GM21515 (cell line): Measurements from ENCODE around the gene RAB5A.
A peak's percentile ranks its signal among the peaks of the same experiment; 100 is the strongest.
"Not testable (repeated sequence)": the region's sequence is repeated elsewhere in the genome, so short reads cannot be mapped to it uniquely, and the experiment has no call there.

Experiments used
- ATAC-seq: cut with Tn5 transposase; IDR thresholded peaks from one replicate; pipeline ENCODE4 v1.9.1; 2021; ENCODE audit not compliant: unreplicated experiment

The RAB5A gene

GRCh38 chr3:19947549-19948225 lies 790 bp downstream of the RAB5A start:
- peak; percentile 18 for ATAC-seq

- no peak for ATAC-seq
Measured at GRCh38 chr3:19948226-19948591, 1.3 kb downstream of the RAB5A start.

GRCh38 chr3:19950316-19950715 lies 3.4 kb downstream of the RAB5A start:
- no peak for ATAC-seq

- ATAC-seq = no peak
Measured at GRCh38 chr3:19954676-19955075, 7.8 kb downstream of the RAB5A start.

DNA sequence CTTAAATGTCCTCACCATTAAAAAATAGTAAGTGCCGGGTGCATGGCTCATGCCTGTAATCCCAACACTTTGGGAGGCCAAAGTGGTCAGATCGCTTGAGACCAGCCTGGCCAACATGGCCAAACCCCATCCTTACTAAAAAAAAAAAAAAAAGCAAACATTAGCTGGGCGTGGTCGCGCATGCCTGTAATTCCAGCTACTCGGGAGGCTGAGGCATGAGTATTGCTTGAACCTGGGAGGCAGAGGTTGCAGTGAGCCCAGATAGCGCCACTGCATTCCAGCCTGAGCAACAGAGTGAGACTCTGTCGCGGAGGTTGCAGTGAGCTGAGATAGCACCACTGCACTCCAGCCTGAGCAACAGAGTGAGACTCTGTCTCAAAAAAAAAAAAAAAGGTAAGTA lies 10.5 kb downstream of the RAB5A start:
- not testable (repeated sequence) for ATAC-seq

DNA sequence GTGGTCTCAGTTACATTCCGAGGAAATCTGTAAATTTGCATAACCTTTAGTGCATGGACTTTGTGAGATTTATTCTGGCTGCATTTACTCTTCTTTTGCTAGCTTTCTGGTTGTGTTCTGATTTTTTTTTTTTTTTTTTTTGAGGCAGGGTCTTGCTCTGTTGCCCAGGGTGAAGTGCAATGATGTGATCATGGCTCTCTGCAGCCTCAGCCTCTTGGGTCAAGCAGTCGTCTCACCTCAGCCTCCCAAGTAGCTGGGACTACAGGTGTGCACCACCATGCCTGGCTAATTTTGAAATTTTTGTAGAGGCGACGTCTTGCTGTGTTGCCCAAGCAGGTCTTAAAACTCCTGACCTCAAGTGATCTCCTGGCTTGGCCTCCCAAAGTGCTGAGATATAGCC lies 12.6 kb downstream of the RAB5A start:
- ATAC-seq = no peak

GRCh38 chr3:19960696-19961095 lies 13.8 kb downstream of the RAB5A start:
- ATAC-seq = no peak

DNA sequence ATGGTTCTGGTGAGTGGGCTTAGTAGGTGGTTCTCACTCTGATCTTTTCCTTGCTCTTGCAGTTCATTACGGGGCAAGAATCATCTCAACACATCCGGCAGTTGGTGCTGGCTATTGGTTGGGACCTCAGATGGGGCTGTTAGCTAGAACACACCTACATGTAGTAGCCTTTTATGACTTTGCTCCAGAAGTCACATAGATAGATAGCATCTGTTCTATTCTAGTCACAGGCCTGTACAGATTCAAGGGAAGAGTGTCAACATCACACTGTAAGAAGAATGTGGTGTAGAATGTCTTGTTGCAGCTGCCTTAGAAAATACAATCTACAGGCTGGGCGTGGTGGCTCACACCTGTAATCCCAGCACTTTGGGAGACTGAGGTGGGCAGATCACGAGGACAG lies 15.1 kb downstream of the RAB5A start:
- no peak for ATAC-seq

DNA sequence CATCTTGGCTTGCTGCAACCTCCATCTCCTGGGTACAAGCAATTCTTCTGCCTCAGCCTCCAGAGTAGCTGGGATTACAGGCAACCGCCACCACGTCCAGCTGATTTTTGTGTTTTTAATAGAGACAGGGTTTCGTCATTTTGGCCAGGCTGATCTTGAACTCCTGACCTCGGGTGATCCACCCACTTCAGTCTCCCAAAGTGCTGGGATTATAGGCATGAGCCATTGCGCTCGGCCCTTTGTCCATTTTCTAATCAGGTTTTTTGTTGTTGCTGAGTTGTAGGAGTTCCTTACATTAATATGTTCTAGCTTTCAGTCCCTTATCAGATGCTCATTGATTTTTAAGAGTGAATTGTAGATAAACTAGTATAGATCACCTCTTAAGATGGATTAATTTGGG lies 20.3 kb downstream of the RAB5A start:
- ATAC-seq = no peak

- ATAC-seq = no peak
Measured at GRCh38 chr3:19967812-19968211, 20.9 kb downstream of the RAB5A start.

GRCh38 chr3:19970327-19970726 lies 23.4 kb downstream of the RAB5A start:
- ATAC-seq = no peak

DNA sequence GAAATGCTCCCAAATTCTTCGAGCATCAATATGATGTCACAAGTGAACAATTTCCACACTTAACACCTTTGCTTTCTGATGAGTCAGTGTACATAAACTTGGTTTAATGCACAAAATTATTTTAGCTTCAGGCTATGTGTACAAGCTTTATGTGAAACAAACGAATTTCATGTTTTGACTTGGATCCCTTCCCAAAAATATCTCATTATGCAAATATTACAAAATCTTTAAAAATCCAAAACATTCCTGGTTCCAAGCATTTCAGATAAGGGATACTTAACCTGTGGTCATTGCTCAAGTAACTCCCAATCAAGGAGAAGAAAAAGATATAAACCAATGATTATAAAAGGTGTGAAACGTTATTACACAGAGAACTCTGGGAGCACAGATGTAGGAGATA lies 25.2 kb downstream of the RAB5A start:
- no peak for ATAC-seq

DNA sequence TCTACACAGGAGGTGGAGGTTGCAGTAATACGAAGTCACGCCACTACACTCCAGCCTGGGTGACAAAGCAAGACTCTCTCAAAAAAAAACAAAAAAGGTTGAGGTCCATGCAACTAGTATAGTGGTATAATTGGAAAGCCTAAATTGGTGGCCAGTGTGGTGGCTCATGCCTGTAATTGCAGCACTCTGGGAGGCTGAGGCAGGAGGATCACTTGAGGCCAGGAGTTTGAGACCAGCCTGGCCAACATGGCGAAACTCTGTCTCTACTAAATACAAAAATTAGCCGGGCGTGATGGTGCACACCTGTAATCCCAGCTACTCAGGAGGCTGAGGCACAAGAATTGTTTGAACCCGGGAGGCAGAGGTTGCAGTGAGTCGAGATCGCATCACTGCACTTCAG lies 42.0 kb downstream of the RAB5A start:
- not testable (repeated sequence) for ATAC-seq

GRCh38 chr3:19994796-19995195 lies 47.9 kb downstream of the RAB5A start:
- no peak for ATAC-seq

DNA sequence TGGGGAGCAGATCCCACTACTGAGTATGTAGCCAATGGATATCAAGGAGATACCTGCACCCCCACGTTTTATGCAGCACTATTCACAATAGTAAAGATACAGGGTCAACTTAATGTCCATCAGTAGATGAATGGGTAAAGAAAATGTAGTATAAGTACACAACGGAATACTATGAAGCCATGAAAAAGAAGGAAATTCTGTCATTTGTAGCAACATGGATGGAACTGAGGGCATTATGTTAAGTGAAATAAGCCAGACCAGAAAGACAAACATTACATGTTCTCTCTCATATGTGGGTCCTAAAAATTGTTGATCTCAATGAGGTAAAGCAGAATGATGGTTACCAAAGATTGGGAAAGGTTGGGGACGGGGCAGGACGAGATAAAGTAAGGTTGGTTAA lies 50.6 kb downstream of the RAB5A start:
- ATAC-seq = no peak

DNA sequence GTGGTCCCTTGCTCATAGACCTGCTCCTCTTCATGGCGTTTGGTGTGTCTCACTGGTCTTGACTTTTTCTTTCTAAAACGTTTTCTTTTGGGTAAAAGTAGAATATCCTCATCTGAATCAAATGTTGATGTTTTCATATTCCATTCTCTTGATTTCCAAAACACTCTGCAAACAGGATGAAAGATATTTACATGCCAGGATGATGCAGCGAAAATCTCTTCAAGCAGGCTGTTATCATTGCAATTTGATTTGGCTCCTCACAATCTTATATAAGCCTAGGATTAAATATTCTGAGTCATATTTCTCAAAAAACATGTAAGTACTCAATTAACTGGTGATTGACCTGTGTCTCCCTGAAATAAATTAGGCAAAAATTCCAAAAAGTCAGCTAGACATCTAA lies 55.0 kb downstream of the RAB5A start:
- ATAC-seq = no peak

GRCh38 chr3:20007960-20008359 lies 61.1 kb downstream of the RAB5A start:
- ATAC-seq = no peak

DNA sequence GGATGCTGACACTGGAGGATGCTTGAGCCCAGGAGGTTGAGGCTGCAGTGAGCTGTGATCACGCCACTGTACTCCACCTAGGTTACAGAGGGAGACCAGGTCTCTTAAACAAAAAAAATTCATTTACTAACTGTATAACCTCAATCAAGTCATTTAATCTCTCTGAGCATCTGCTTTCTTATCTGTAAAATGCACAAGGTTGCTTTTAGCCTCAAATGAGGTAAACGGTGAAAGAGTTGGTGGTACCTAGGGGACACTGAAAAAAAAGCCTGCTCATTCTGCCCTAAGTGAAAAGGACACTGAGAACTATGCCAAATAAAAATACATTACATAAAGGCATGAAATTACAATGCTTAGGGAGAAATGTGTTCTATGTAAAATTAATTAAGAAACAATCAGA lies 61.7 kb downstream of the RAB5A start:
- ATAC-seq = no peak

GRCh38 chr3:20012164-20012563 lies 65.3 kb downstream of the RAB5A start, which contains the start of gene PP2D1:
Gene PP2D1 (minus strand): TSS chr3:20012264. CDS start chr3:20012072, 192 bp downstream.
- ATAC-seq = no peak

DNA sequence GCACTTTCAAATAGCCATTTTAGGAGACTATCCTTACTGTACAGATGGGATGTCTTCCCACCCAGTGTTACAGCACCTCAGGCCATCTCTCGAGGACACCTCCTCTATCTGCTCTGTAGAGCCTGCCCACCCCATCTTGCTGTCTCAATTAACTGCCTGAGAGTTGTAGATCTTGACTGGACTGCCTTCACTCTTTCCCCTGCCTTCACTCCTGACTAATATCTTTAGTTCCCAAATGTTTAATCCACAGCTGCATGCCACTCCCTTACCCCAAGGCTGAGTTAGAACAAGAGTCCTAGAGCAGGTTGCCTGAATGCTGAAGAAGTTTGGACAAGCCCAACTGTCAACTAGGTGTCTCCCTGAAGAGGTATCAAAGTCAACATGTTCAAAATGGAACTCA lies 66.5 kb downstream of the RAB5A start:
- no peak for ATAC-seq

GRCh38 chr3:20015525-20015924 lies 68.6 kb downstream of the RAB5A start:
- ATAC-seq = no peak

GRCh38 chr3:20016076-20016475 lies 69.2 kb downstream of the RAB5A start:
- not testable (repeated sequence) for ATAC-seq

DNA sequence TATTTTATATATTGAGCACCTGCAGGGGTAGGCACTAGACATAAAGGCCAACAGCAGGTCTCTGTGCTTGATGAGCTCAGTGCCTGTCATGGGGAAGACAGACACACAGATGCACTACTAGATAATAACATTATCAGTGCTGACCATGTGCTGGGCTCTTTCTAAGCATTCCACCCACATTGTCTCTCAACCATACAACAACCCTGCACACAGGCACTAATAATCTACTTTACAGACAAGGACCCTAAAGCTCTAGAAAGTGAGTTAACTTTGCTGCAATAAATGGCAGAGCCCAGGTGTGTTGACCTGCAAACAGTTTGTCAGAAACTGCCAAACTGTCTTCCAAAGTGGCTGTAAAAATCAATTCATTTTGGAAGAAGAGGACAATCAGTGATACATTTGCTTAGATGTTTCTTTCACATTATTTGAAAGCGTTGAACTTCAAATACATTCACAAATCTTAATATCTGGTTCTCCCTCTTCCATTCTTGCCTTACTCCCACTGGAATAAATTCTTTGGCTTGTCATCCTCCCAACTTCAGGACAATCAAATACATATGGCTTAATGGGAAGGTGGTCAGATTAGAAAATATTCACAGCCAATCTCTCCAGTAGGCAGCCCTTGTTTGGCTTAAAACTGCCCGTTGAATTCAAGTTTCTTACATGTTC lies 76.2 kb downstream of the RAB5A start:
- no peak for ATAC-seq
